Measurements from ENCODE around the gene ILDR2.

The ILDR2 gene

DNA sequence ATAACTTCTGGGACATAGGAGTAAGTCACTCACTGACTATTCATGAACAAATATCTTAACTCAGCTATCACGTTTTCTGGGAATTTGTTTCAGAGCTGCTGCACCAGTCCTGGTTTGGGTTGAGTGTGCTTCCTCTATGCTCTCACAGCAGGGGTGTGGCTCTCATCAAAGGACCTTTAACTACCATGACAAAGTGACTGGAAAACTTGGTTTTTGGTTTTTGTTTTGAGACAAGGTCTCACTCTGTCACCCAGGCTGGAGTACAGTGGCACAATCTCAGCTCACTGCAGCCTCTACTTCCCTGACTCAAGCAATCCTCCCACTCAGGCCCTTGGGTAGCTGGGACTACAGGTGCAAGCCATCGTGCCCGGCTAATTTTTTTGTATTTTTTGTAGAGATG lies 4.1 kb downstream of the ILDR2 start:
- DNase-seq (ENCODE audit: extremely low read depth in 1 of 2, low read depth in 1 of 2): no peak

DNA sequence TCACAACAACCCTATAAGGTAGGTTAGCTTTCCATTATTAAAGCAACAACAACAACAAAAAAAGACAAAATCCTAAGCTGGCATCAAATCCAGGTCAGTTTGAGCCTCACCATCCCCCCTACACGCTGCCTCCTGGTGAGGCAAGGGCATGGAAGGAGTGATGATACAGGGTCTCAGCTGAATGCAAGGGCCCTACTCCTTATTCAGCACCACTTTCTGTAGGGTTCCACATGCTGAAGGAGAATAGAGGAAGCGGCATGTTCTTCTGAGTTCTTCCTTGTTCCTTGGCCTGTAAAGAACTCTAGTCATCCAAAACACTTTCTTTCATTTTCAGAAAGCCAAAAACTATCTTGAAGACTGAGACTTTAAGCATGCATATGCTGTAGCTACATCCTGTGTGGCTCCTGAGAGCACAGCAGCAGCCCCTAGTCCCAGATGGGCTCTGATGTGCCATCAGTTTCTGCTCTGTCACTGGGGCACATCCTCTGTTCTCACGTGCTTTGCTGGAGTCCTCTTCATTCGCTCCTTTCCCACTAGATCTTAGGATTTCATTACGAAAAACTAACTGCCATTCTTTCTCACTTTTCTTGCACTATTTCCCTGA lies 6.2 kb downstream of the ILDR2 start:
- no peak for DNase-seq (ENCODE audit: extremely low read depth in 1 of 2, low read depth in 1 of 2)

DNA sequence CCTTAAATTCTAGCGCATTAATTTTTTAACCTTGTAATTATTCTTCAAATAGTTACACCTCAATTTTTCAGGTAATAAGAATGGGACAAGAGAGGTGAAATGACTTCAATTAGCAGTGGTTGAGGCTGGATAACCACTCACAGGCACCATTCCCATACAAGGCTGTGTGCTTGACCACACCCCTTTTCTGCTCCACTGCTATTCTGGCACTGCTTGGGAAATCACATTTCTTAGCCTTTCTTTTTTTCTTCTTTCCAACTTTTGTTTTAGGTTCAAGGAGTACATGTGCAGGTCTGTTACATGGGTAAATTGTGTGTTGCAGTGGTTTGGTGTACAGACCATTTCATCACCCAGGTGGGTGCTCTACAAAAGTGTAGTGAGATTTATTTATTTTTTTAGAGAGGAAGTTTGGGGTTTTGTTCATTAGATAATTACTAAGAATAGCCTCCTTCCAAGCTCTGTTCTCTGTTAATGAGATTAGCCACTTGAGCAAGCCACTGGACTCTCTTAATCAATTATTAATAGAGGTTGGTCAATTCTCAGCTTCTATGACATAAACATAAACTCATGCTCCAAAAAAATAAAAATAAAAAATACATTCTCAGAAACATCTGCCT lies 14.4 kb downstream of the ILDR2 start:
- DNase-seq (ENCODE audit: extremely low read depth in 1 of 2, low read depth in 1 of 2): no peak

DNA sequence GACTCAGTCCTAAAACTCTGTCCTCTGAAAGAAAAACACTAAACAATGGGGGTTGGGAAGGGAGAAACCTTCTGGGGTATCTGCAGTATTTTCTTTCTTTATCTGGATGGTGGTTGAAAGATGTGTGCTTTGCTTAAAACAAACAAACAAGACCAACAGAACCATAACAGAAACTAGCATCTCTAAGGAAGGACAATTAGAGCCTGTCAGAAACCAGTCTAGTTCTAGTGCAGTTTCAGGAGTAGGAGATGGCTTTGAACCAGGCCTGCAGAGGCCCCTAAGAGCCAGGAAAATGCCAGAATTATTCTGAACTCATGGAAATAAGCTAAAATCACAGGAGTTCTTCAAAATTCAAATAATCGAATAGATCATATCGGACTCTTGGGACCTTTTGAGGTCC lies 18.5 kb downstream of the ILDR2 start:
- DNase-seq (ENCODE audit: extremely low read depth in 1 of 2, low read depth in 1 of 2): no peak

DNA sequence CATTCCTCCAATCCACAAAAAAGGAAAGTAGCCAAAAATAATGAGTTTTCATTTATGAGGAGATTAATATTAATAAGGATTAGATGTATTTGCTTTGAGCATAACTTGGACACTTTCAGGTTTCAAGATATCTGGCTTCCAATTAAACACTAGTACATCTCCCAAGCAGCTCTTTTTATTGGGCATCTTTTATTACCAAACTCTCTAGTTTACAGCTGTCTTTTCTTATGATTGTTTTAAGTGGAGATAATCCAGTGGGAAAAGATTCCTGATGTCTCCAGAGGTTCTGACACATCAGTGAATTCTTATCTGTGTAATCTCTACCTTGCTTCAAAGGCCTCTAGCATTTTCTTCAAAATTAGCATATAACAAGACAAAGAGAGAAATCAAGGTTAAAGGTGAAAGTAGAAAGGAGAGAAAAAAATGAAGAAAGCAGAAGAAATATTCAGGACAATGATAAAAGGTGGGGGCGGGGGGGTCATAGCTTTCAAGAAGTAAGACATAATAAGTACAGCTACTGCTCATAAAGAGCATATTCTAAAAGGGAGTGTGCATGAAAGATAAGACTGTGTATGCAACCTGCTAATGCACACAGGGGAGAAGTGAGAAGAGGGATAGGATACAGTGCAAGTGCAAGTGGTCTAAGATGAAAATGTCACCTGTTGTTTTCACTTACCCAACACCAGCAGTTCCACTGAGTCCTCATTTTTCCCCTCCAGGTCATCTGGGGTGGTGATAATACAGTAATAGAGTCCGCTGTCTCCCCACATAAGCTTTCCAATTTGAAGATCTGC lies 19.1 kb downstream of the ILDR2 start:
- no peak for DNase-seq (ENCODE audit: extremely low read depth in 1 of 2, low read depth in 1 of 2)

DNA sequence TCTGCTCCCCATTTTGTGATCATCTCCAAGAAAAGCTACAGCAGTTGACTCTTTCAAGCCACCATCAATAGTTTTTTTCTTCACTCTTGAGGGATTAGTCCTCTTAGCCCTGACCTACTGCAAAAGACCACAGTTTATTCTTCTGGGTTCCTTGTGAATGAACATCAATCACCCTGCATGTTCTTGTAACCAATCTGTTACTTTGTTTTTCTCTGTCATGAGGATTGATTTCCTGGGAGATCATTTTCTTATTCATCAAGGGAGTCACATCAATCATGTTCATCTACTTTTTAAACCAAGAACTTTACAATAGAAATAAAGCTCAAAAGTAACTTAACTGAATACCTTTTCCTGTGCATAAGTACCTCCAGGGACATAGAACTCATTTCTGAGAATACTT lies 21.8 kb downstream of the ILDR2 start:
- no peak for DNase-seq (ENCODE audit: extremely low read depth in 1 of 2, low read depth in 1 of 2)

DNA sequence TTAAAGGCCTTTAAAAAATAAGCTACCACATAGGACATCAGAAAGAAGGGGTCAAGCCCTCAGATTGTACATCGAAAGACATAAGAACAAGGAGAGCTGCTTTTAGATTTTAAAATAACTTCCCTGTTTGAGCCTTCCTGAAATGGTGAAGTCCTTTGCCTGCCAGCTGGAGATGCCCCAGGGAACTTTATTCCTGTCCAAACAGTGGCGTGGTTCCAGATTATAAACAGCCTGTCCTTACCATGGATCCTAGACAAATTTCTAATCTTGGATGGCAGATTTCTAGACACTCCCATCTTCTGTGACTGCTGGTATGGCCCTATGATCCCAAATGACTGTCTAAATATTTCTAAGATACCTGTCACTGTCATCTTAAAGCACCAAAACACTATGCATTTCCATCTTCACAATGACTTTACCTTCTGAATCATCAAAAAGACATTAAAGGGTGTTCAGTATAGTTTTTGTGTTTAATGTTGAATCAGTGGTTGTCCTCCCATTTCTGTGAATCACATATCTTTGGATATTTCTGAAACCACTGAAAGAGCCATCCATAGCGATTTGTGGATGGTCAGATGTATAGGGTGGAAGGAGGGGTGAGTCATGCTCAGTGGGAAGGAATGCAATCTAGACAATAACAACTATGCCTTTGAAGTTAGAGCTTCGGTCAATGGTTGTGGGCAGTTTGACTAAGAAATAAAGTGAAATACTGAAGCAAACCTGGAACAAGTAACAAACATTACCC lies 23.2 kb downstream of the ILDR2 start:
- no peak for DNase-seq (ENCODE audit: extremely low read depth in 1 of 2, low read depth in 1 of 2)

DNA sequence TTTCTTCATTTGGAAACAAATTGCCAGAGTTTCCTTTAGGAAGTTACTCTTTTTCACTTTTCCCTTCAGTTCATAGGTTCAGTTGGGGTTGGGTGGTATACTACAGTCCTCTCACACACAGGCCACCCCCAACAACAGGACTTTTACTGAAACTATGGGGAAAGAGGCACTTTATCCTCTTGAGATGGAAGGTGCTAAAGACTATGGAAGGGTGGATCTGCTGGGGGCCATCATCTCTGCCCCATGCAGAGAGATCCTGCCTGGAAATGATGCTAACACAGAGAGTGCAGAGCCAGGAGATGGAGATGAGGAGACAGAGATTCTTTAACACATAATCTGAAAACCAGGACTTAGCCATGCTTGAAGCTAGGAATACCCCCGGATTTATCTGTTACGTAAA lies 24.3 kb downstream of the ILDR2 start:
- DNase-seq (ENCODE audit: extremely low read depth in 1 of 2, low read depth in 1 of 2): no peak

DNA sequence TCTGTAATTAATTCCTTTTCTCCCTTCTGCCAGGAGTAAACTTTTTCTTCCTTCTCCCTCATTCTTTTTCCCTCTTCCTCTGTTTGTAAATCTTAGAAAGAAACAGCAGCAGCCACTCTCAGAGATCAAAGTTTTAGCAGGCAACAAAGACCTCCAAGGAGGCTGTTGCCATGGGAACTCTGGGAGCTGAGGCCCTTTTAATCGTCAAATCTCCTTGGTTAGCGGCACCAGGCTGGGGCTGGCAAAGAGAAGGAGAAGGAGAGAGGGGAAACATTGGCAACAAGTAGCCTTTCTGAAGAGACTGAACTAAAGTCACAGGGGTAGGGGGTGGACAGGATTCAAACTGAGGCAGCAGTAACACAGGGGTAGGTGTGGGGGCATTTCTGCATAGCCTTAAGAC lies 25.2 kb downstream of the ILDR2 start:
- DNase-seq (ENCODE audit: extremely low read depth in 1 of 2, low read depth in 1 of 2): no peak

DNA sequence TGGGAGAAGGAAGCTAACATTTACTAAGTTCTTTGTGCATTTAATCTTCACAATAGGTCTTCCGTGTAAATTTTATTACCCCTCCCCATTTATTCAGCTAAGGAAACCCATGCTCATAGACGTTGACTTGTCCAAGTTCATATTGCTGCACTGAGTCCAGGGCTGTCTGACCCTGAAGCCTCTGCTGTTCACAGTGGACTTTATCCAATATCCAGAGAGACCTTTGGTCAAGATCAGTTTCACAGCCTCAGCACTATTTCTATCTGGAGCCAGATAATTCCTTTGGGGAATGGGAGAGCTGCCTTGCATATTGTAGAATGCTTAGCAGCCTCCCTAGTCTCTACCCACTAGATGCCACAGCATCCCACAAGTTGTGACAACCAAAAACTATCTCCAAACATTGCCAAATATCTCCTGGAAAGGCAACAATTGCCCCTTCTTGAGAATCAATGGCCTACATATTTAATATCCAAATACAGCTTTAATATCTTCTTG lies 26.4 kb downstream of the ILDR2 start:
- no peak for DNase-seq (ENCODE audit: extremely low read depth in 1 of 2, low read depth in 1 of 2)

DNA sequence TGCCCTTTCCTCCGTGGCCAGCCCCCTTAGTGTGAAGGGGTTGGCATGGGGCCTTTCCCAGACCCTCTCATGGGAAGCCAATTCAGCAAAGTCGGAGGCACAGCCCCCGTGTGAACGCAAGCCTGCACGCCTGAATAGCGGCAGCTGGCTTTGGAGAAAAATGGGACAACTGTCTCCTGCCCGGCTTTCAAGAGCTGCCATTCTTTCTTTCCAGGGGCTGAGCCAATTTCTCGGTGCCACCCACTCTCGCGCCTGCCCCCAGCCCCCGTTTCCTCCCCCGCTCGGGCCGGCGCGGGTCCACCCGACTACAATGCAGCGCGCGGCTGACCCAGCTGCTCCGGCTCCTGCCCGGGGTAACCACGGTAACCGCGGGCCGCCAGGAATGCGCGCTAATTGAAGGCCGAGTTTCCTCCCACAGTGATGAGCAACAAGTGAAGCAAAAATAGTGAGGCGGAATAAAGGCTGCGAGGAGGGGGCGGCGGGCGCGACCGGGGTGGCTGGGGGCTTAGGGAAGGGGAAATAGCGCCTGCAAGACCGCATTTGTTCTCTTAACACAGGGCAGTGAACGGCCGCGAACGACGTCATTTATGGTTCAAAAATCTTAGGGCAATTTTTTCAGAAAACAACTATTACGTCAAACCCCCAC lies 27.8 kb downstream of the ILDR2 start:
- no peak for DNase-seq (ENCODE audit: extremely low read depth in 1 of 2, low read depth in 1 of 2)

DNA sequence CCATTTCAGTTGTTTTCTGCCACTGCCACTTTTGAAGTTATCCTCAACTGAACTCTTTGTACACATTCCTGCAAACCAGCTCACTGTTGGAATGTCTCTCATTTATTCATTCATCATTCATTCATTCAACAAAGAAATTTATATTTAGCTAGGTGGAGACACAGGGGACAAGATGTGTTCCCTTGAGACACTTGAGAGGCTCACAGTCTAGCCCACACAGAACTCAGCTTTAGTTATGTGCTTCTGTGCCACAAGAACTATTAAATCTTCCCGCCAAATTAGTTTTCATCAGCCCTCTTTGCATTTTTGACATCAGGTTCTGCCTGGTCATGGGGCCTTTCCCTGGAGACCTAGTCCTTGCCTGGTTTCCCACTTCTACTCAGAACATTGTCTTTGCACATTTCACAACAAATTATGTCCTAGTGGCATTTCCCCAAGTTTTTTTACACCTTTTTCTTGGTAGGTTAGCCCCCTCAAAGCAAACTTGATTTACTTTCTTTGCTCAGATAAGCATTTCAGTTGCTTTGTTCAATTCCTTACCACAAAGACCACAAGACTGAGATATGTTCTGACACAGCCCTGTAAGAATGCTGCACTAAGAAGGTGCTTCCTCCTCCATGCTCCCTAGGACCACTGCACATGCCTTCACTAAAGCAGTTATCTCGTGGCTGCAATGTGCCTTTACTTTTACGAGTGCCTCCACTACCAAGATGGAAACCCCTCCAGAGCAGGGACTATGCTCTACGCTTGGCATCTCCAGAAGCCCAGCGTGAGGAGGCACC lies 31.0 kb downstream of the ILDR2 start:
- no peak for DNase-seq (ENCODE audit: extremely low read depth in 1 of 2, low read depth in 1 of 2)

DNA sequence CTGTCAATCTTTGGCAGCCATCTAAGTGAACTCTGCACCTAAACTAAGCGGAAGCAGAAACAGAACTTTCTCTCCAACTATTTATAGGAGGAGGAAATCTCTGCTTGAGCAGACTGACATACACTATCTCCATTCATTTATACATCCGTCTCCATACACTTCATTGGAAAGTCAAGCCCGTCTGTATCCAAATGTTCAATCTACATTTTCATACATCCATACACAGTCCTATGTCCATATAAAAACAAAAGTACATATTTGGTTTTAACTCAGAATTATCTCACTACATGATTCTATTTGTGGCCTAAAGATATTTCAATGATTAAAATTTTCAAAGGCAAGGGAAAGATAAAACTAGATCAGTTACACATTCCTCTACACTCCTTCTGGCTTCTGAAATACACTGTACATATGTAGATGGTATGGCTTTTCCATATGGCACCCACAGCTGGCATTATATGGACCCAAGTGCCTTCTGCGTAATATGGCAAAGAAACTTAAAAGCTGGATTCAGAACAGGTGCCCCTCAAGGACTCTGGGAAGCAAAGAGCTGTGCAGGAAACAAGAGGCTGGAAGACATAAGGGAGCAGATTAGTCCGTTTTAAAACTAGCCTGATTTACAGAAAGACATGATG lies 35.5 kb downstream of the ILDR2 start:
- DNase-seq (ENCODE audit: extremely low read depth in 1 of 2, low read depth in 1 of 2): no peak

DNA sequence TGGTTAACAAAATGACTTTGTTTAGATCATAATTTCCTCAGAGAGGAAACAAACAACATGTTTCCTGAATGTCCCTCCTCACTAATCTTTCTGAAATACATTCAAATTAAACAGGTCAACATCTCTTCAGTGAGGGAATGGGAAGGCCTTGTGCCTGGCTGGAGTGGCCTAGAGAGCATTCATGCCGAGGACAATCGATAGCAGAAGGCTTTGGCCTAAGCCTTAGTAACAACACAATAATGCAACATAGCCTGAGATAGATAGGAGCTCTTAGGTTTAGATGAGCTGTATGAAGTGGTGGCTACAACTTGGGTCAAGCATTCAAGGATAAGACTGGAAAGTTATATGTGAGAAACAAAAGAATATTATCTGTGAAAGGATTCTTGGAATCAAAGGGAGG lies 37.4 kb downstream of the ILDR2 start:
- no peak for DNase-seq (ENCODE audit: extremely low read depth in 1 of 2, low read depth in 1 of 2)

DNA sequence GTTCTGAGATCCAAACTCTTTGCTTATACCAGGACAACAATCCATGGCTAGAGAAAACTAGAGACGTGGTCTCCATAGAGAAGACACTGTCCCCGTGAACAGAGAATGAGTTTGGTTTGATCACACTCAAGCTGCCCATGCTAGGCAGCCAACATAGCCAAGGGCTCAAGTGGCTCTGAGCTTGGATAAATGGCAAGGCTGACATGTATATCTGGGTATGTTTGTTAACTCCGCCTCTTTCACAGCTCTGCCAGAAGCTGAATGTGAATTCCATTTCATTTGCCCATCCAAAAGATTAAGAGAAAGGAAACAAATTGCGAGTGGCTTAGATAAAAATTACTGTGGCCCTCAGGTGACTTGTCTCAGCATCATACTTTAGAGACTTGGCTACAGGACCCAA lies 38.0 kb downstream of the ILDR2 start:
- DNase-seq (ENCODE audit: extremely low read depth in 1 of 2, low read depth in 1 of 2): no peak

DNA sequence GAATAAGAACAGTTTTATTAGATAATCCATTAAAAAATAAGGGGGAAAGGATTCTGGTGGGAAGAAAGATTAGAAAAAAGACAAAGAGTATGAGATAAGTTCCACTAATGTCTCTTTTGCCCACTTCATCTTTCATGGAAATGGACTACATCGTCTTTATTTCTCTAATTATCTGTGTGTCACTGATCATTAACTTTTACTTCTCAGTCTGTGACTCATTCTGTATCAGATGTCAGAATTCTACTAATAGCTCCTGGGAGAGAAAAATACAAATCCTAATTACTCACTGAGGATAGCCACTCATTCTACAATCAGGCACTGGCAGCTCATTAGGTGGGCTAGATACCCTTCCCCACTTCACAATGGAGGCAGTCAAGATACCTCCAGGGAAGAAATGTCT lies 41.7 kb downstream of the ILDR2 start:
- no peak for DNase-seq (ENCODE audit: extremely low read depth in 1 of 2, low read depth in 1 of 2)

DNA sequence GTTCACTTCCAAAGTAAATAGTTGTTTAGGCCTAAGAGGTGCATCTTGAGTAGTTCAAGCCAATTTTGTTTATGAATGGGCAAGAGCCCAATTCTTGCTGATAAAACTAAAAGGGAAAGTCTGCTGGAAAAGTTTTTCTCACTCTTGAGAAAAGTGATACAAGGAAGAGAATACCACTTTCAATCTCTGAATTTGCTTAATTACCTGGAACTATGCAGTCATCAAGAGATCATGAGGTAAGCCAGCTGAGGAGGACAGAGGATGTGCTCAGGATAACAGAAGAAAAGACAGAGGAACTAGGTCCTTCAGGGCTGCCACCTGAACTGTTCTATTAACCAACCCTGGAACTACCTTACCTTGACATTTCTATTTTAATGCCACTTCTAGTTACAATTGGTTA lies 42.2 kb downstream of the ILDR2 start:
- DNase-seq (ENCODE audit: extremely low read depth in 1 of 2, low read depth in 1 of 2): no peak

DNA sequence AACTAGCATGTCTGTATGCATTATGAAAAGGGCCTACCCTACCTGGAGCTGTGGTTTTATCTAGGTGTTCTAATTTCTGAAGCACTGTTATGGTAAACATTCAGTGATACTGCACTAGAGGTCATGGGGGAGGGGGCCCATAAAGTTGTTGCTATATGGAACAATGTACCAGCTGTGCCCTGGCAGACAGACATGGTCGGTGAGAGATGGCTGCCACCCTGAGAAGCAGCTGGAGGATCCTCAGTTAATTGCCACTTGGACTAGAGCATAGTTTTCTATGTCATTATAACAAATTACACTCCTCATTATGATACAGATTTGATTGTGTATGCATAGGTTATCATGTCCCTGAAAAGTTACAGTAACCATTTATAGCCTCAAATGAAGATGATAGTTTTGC lies 45.4 kb downstream of the ILDR2 start:
- DNase-seq (ENCODE audit: extremely low read depth in 1 of 2, low read depth in 1 of 2): no peak

DNA sequence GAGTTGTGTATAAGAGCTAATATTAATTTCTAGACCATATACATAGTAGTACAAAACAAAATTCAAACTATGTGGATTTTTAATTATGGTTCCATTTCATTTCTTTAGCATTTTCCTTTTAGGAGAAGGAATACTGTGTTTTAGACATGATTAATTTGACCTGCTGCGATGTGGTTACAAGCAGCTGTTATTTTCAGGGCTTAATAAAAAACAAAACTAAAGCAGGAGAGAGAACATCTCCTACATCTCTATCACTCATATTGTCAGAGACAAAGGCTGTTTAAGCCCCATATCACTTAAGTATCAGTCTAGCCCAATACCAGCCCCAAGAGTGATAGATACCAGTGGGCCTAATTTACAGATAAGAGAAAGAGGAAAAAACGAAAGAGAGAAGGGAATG lies 47.6 kb downstream of the ILDR2 start:
- DNase-seq (ENCODE audit: extremely low read depth in 1 of 2, low read depth in 1 of 2): no peak

Data from activated CD8-positive, alpha-beta memory T cell treated with anti-CD3 and anti-CD28 coated beads for 1 hour (primary cell).